Measurements from ENCODE around the gene TTLL9. TPM values are rescaled to one million over a fixed set of nuclear protein-coding genes. Genes with fewer than 3 reads are reported as not detected.

TTLL9 gene
- total RNA-seq, 4 donors from 2014 or later: 2.8 to 3.7 (median 3.1) TPM

DNA sequence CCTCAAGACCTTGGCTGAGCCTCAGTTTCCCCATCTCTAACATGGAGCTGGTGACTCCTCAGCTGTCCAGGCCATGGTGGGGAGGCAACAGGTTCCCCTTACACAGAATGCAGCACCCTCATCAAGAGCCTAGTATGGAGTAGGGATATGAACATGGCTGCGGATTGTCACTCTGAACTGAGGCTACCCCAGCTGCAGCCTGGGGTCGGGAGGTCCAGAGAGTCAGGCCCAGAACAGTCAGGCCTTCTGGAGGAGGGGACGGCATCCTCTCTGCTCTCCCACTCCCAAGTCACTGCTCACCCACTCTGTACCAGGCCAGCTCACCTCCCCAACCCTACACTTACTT lies 23.7 kb upstream of the TTLL9 start:
- TF ChIP-seq EP300 (IDR thresholded peaks at IDR 0.05): no peak
- TF ChIP-seq POLR2A (IDR thresholded peaks at IDR 0.05): no peak
- TF ChIP-seq, protein P1, sequence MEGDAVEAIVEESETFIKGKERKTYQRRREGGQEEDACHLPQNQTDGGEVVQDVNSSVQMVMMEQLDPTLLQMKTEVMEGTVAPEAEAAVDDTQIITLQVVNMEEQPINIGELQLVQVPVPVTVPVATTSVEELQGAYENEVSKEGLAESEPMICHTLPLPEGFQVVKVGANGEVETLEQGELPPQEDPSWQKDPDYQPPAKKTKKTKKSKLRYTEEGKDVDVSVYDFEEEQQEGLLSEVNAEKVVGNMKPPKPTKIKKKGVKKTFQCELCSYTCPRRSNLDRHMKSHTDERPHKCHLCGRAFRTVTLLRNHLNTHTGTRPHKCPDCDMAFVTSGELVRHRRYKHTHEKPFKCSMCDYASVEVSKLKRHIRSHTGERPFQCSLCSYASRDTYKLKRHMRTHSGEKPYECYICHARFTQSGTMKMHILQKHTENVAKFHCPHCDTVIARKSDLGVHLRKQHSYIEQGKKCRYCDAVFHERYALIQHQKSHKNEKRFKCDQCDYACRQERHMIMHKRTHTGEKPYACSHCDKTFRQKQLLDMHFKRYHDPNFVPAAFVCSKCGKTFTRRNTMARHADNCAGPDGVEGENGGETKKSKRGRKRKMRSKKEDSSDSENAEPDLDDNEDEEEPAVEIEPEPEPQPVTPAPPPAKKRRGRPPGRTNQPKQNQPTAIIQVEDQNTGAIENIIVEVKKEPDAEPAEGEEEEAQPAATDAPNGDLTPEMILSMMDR (IDR thresholded peaks at IDR 0.05): no peak
- WGBS, 2 donors: 68 to 77% methylated on average over 3 of the region's 3 CpGs
- no peak overlapping the region for H3K27ac ChIP-seq

DNA sequence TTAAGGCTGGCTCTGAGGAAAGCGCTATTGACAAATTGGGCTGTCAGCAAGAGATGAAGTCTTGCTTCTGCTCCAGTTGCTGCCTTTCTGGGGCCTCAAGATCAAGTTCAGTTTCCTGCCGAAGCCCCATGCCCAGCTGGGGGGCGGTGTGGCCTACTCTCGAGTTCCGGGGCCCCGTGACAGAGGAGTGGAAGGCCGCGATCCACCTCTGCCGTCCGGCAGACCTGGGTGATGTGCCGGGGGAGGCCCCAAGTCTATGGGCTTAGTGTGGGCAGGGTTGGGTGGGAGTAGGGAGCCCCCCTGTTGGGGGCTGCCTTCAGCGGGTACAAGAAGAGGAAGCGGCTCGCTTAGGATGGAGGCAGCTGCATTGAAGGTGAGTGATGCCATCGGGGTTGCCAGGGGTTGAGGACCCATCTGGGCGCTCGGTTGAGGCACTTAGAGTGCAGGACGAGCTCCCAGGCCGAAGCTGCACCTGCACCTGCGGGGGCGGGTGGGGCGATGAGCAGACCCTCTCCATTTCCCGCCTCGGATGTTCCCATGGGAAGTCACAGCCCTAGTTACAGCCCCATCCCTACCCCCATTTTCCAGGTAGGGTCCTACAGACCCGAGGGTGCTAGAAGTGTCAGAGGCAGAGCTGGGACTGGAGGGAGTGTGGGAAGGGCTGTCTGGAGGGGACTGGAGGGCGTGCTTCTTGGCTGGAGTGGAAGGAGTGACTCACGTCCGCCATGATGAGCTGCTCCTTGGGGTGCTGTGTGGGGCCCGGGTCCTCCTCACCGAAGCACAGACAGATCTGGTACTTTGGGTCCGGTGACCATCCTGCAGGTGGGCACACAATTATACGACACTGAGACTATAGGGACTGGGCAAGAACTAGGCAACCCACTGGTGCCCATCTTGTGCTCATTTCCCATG lies 22.1 kb upstream of the TTLL9 start:
- Histone ChIP-seq H3K4me1 (peaks cover 0 to 31% (median 4%) of the 10 kb centered on the region in 4 donors), H3K27ac (no peak overlapping the region), H3K4me3 (no peak overlapping the region), H3K27me3 (peaks cover 0 to 23% of the 10 kb centered on the region in 2 donors), H3K36me3 (no peaks in the 10 kb centered on the region), H3K9me3 (no peaks in the 10 kb centered on the region)
- TF ChIP-seq EP300 (IDR thresholded peaks at IDR 0.05) (no peak), POLR2A (IDR thresholded peaks at IDR 0.05) (no peak)
- TF ChIP-seq, protein P1 (IDR thresholded peaks at IDR 0.05): no peak
- 86 to 88% methylated on average over 32 of the region's 32 CpGs for whole genome bisulfite sequencing, 2 donors
- no peak for DNase-seq (ENCODE audit: low spot score in 2 of 2)

More for the DNA sequence above, 23.7 kb upstream of the TTLL9 start:
- H3K9me3 ChIP-seq: no peaks in the 10 kb centered on the region
- H3K4me1 ChIP-seq: peaks cover 0 to 40% (median 10%) of the 10 kb centered on the region in 4 donors
- H3K27me3 ChIP-seq: peaks cover 0 to 23% of the 10 kb centered on the region in 2 donors
- H3K36me3 ChIP-seq: no peaks in the 10 kb centered on the region
- H3K4me3 ChIP-seq: no peak overlapping the region
- no peak for DNase-seq (ENCODE audit: low spot score in 2 of 2)

DNA sequence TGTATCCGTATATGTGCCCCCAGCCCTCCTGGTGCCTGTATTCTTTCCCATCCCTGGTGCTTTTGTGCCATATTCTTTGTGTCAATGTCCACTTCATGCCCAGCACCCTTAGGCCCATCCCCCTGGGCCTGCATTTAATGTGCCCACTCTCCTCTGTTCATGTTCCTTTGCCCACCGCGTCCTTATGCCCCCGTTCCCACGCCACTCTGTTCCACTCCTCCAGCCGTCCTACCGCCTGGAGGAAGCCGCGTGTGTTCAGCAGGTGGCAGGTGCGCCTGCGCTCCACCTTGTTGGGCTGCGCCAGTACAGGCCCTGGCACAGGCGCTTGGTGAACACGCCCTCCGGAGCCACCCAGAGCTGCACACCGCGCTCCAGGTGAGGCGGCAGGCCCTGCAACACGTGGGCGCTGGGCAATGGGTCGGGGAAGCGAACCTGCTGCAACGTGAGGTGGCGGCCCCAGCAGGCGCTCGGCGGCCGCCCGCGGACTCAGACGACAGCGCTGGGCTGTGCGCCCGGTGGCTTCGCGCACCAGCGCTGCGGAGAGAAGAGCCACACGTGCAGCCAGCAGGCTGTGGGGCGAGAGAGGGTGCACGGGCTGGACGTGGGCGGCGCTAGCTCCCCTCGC lies 21.0 kb upstream of the TTLL9 start:
- no peak for TF ChIP-seq EP300 (IDR thresholded peaks at IDR 0.05)
- TF ChIP-seq, protein P1 (IDR thresholded peaks at IDR 0.05): no peak
- no peak for TF ChIP-seq POLR2A (IDR thresholded peaks at IDR 0.05)
- H3K27me3 ChIP-seq: peaks cover 0 to 23% of the 10 kb centered on the region in 2 donors
- no peaks in the 10 kb centered on the region for H3K36me3 ChIP-seq
- H3K4me1 ChIP-seq: peaks cover 0 to 25% (median 3%) of the 10 kb centered on the region in 4 donors
- H3K4me3 ChIP-seq: no peak overlapping the region
- no peak overlapping the region for H3K27ac ChIP-seq
- DNase-seq (ENCODE audit: low spot score in 2 of 2): no peak
- H3K9me3 ChIP-seq: no peaks in the 10 kb centered on the region
- 44 to 46% methylated on average over 24 to 43 of the region's 45 CpGs for WGBS, 2 donors

DNA sequence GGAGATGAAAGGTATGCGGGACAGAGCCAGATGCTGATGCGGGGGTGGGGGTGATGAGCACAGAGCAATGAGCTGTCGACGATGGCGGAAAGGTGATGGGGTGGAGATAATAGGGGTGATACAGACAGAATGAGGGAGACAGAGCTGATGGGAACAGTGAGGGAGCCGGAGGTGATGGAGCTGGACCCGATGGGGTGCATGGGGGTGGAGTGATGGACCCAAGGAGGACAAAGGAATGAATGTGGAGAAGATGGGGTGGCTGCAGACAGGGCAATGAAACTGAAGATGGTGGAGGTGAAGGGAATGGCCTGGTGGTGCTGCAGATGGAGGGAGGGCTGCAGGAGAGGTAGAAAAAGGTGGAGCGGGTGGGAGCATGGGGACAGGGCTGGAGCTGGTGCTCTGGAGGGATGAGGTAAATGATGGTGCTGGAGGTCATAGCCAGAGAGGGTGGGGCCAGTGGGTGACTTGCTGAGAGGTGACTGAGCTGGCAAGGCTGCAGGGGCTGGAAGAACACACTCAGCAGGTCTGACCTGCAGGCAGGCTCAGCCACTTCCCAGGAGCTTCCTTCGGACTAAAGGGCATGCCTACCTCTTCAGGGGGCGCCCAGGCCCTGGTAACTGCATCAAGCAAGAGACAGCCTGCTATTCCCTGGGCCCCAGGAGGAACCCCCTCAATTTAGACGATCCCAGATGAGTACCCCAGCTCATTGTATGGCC lies 19.0 kb upstream of the TTLL9 start:
- H3K4me3 ChIP-seq: no peak overlapping the region
- DNase-seq (ENCODE audit: low spot score in 2 of 2): no peak
- H3K27me3 ChIP-seq: peaks cover 0 to 23% of the 10 kb centered on the region in 2 donors
- TF ChIP-seq, protein P1 (IDR thresholded peaks at IDR 0.05): no peak
- TF ChIP-seq EP300 (IDR thresholded peaks at IDR 0.05) (no peak), POLR2A (IDR thresholded peaks at IDR 0.05) (no peak)
- no peak overlapping the region for H3K27ac ChIP-seq
- WGBS, 2 donors: 71 to 75% methylated on average over 11 of the region's 11 CpGs
- H3K4me1 ChIP-seq: peaks cover 0 to 8% (median 0%) of the 10 kb centered on the region in 4 donors
- no peaks in the 10 kb centered on the region for H3K36me3 ChIP-seq
- no peaks in the 10 kb centered on the region for H3K9me3 ChIP-seq
